ENCODE results near the gene RANBP9. TPM values are rescaled to one million over a fixed set of nuclear protein-coding genes. Genes with fewer than 3 reads are reported as not detected.

RANBP9 gene
- total RNA-seq, 4 donors from 2014 or later = 44.7 to 93.1 (median 63.3) TPM

GRCh38 chr6:13614126-13614925 is 97.3 kb downstream of the RANBP9 start:
- Histone ChIP-seq H3K4me3 (peak overlapping the region; percentile 68 to 95 (median 78)), H3K36me3 (peaks cover 0 to 31% of the 10 kb centered on the region in 2 donors), H3K27ac (peak overlapping the region; percentile 84 to 91 (median 88)), H3K27me3 (no peaks in the 10 kb centered on the region), H3K9me3 (no peaks in the 10 kb centered on the region), H3K4me1 (peaks cover 21 to 34% of the 10 kb centered on the region in 2 donors)
- peak; percentile 14 to 48 for DNase-seq
- intact Hi-C loops (cut with DNase I; ENCODE audit: low total_unique reads) = no loop called here
- in situ Hi-C loops (cut with MboI; ENCODE audit: low sequenced_read_pairs in 4 of 4) = loop anchor here in 3 of 4 donors (10.0 to 25.0 kb wide), 3 partner anchors 90 to 150 kb away; partner anchors contain the start of gene RANBP9 (in 1 of the 3)
- ATAC-seq = peak; percentile 19 to 31
- TF ChIP-seq CTCF (IDR thresholded peaks at IDR 0.05 in 4 of 5, conservative IDR thresholded peaks at IDR 0.05 in 1 of 5) (no peak), POLR2A (IDR thresholded peaks at IDR 0.05) (no peak)

- TF ChIP-seq POLR2A (IDR thresholded peaks at IDR 0.05) = no peak
- TF ChIP-seq CTCF (IDR thresholded peaks at IDR 0.05 in 4 of 5, conservative IDR thresholded peaks at IDR 0.05 in 1 of 5) = no peak
- intact Hi-C loops (cut with DNase I; ENCODE audit: low total_unique reads) = loop anchor here (1.0 kb wide), 1 partner anchor 288 kb away; no protein-coding TSS in a partner anchor
- H3K27me3 ChIP-seq = no peaks in the 10 kb centered on the region
- H3K27ac ChIP-seq = no peak overlapping the region
- ATAC-seq = no peak
- H3K9me3 ChIP-seq = no peaks in the 10 kb centered on the region
- in situ Hi-C loops (cut with MboI; ENCODE audit: low sequenced_read_pairs in 4 of 4) = loop anchor here in 3 of 4 donors (10.0 to 25.0 kb wide), 3 partner anchors 92 to 152 kb away; partner anchors contain the start of gene RANBP9 (in 1 of the 3)
- H3K4me1 ChIP-seq = peaks cover 21 to 34% of the 10 kb centered on the region in 2 donors
- peaks cover 0 to 21% of the 10 kb centered on the region in 2 donors for H3K36me3 ChIP-seq
- DNase-seq = no peak
- no peak overlapping the region for H3K4me3 ChIP-seq
Measured at GRCh38 chr6:13613029-13613594, 98.5 kb downstream of the RANBP9 start.

GRCh38 chr6:13611715-13612114 is 99.9 kb downstream of the RANBP9 start:
- Histone ChIP-seq H3K27ac (peak overlapping the region; percentile 65 to 75 (median 68)), H3K4me3 (no peak overlapping the region), H3K9me3 (no peaks in the 10 kb centered on the region), H3K27me3 (no peaks in the 10 kb centered on the region), H3K36me3 (peaks cover 0 to 19% of the 10 kb centered on the region in 2 donors), H3K4me1 (peaks cover 21 to 28% of the 10 kb centered on the region in 2 donors)
- ATAC-seq (no peak), DNase-seq (no peak)
- in situ Hi-C loops (cut with MboI; ENCODE audit: low sequenced_read_pairs in 4 of 4) (loop anchor here in 3 of 4 donors (10.0 to 25.0 kb wide), 3 partner anchors 93 to 153 kb away; partner anchors contain the start of gene RANBP9 (in 1 of the 3)), intact Hi-C loops (cut with DNase I; ENCODE audit: low total_unique reads) (no loop called here)
- TF ChIP-seq POLR2A (IDR thresholded peaks at IDR 0.05) = no peak
- TF ChIP-seq CTCF (IDR thresholded peaks at IDR 0.05 in 4 of 5, conservative IDR thresholded peaks at IDR 0.05 in 1 of 5) = no peak

GRCh38 chr6:13605634-13606033 is 106.0 kb downstream of the RANBP9 start:
- Histone ChIP-seq H3K36me3 (peaks cover 0 to 54% of the 10 kb centered on the region in 2 donors), H3K4me1 (no peaks in the 10 kb centered on the region), H3K27me3 (no peaks in the 10 kb centered on the region), H3K27ac (no peak overlapping the region), H3K9me3 (no peaks in the 10 kb centered on the region), H3K4me3 (no peak overlapping the region)
- no peak for ATAC-seq
- in situ Hi-C loops (cut with MboI; ENCODE audit: low sequenced_read_pairs in 4 of 4) = loop anchor here in 1 of 4 donors (25.0 kb wide), 1 partner anchor 107 kb away; the partner anchor contains the start of gene RANBP9
- no peak for TF ChIP-seq POLR2A (IDR thresholded peaks at IDR 0.05)
- no peak for TF ChIP-seq CTCF (IDR thresholded peaks at IDR 0.05 in 4 of 5, conservative IDR thresholded peaks at IDR 0.05 in 1 of 5)
- intact Hi-C loops (cut with DNase I; ENCODE audit: low total_unique reads) = no loop called here
- no peak for DNase-seq

All from gastrocnemius medialis (tissue), 4 donors.